Raji (cell line): ENCODE data around the gene ST6GALNAC3.

Experiments
- POLR2A ChIP-seq: IDR thresholded peaks from 2 replicates; pipeline ENCODE4 v1.6.1; 2011; ENCODE audit warnings: low read depth, low read length, control low read depth; ENCODE audit not compliant: insufficient read depth

The ST6GALNAC3 gene

DNA sequence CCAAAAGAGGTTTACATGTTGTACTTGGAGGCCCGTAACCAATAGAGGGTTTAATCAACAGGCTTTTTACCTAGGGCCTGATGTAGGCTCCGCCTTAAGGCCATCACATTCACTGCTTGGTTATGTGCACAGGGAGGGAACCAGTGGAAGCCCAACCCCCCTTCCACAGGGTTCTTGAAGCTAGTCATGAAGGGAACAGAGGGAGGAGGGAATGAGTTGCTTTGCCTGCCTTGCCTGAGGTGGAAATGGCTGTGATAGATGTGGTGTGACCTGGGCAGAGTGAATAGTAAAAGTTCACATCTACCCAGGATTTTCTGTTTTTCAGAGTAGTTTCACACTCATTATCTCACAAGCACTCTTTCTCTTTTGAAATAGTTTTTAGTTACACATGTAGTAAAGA is 215.1 kb downstream of the ST6GALNAC3 start:
- no peak for TF ChIP-seq POLR2A

DNA sequence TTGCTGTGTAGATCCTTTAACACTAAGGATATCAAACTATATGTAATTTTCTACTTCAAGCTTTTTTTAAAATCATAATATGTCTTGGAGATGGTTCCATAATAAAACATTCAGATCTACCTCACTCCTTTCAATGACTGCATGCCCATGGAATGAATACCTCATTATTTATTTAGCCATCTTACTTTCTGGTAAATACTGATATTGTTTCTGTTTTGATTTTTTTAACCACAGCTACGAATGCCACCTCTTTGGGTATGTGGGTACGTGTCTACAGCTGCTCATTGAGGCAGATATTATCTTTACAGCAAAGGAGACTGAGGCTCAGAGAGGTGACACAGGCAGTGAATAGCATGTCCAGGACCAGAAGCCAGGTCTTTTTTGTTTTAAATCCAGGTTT is 215.7 kb downstream of the ST6GALNAC3 start:
- no peak for TF ChIP-seq POLR2A

DNA sequence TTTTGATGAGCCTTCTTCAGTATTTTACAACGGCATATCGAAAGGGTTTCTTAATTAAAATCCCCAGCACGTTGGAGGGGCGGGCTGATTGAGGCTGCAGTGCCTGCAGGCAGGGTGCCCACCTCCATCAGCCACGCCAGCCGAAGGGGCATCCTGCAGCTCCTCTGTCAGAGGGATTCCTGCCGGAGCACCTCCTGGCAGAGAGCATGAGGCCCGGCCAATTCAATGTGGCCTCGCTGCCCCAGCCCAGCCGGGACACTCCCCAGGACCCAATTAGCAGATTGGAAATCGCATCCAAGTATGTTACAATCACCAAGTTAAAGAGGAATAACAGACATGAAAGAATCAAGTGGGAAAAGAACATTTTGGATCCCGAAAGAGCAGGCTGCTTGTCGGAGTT is 216.6 kb downstream of the ST6GALNAC3 start:
- TF ChIP-seq POLR2A, result no peak

DNA sequence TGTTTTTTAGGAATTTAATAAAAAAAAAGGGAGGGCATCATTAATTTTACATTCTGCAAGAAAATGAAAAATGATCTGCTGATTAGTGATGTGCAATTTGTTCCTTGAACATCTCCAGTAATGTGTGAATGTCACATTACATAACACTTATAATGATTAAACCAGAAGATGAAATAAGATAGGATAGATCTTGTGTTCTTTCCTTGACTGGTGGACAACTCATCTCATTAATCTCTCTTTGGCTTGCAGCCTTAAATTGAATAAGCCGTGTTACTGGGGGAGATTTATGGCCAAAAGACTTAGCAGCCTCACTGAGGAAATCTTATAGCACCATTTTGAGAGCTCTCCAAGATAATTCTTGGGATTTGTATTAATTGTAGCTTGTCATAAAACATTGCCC is 217.2 kb downstream of the ST6GALNAC3 start:
- TF ChIP-seq POLR2A, result no peak

DNA sequence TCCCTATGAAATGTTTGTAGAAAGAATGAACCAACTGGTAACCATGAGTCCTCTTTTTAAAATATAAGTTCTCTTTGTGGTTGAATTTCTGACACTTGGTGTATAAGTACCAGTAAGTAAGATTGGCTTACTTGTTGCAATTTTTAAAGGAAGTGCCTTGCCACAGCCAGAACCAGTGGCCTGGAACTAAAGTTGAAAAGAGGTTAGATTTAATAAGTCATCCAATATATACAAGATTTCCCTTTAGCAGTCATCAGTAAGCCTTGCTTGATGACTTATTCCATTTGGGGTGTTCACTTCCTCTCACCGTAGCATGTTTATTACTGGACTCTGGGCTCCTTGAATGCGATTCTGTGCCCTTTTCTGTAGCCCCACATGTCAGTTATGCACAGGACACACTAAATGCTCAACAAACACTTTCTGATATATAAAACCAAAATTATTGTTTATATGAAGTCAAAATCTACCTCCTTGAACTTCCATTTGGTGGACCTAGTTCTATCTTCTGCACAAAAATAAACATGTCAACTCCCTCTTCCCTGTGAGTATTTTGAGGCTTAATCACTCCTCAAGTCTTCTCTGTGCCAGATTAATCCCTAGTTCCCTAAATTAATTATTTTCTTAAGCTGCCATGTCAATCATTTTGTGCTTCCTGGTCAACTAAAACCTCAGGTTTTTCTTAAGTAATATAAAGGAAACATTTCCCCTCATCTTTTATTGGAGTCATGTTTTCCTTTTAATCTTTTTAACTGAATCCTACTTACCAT is 218.1 kb downstream of the ST6GALNAC3 start:
- no peak for TF ChIP-seq POLR2A

DNA sequence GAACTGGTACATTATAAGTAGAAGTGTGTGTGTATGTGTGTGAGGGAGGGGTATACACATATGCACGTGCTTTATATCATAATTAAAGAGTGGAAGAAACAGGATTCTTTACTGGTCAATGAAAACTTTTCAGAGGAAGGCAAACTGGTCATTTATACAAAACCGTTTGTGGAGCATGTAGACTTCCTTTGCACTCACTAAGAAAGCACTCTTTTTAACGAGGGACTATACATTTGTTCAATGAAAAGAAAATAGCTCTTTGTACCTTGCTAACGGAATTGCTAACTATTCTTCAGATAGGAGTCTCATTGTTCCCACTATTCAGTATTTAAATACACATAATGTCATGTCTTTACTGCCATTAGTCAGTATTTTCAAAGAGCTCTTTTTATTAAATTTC is 219.3 kb downstream of the ST6GALNAC3 start:
- TF ChIP-seq POLR2A, result no peak

DNA sequence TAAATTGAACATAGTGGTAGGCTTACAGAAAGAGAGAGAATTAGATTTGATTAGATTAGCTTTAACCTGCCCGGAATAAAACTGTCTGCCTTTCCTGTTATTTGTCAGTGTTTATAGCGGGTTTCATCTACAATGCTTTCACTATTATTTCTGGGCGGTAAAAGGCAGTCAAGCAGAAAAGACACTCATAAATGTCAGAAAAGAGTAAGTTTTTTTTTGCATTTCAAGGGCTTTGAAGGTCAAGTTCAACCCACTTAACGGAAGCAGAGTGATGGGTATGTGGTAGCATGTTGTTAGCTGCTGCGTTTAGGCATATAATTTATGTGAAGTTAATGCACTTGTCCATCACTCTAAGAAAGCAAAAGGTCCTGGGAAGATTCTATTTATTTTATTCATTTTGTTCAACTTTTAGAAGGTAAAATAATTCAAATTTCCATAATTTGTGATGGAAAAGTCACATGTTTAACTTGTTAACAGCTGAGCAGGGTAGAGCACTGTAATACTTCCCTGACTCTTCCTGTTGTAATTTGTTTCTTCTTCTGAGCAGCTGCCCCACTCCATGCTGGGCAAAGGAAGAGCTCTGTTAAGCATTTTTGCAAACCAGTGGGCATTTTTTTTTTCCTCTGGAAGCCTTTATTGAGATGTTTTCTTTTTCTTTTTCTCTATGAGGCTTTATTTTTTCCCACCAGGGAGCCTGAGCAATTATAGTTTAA is 220.1 kb downstream of the ST6GALNAC3 start:
- TF ChIP-seq POLR2A, result peak; percentile 42

DNA sequence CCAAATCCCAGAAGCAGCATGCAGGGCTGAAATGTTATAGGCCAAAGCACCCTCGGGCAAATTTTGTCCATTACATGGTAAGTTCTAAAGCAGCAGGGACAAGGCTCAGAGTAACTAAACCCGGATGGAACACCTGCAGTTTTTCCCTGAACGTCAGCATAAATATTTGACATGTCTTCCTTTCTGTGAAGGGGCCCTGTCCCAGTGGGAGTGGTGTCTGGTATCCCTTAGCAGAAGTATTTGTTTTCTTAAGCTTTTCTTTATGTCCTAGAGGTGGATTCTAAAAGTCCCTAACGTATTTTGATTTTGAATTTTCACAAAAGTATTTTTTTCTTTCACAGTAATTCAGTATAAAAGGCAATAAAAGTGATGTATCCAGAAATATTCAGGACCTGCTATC is 223.9 kb downstream of the ST6GALNAC3 start:
- no peak for TF ChIP-seq POLR2A

DNA sequence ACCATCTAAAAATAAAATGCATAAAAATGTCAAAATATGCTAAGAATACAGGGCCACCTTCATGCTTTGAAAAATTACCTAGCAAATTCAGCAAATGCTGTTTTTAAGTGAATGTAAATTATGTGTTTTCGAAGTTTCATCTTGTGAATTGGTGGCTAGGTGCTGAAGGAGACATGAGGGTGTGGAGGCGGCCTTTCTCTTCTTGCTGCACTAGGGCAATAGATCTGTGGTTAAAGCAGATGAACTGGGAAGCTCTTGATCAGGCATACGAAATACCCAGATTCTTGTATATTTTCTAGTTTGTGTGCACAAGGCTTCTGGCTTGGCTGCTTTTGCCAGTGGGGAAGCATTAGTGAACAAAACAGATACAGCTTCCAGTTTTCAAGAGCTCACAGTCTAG is 224.5 kb downstream of the ST6GALNAC3 start:
- TF ChIP-seq POLR2A, result no peak

DNA sequence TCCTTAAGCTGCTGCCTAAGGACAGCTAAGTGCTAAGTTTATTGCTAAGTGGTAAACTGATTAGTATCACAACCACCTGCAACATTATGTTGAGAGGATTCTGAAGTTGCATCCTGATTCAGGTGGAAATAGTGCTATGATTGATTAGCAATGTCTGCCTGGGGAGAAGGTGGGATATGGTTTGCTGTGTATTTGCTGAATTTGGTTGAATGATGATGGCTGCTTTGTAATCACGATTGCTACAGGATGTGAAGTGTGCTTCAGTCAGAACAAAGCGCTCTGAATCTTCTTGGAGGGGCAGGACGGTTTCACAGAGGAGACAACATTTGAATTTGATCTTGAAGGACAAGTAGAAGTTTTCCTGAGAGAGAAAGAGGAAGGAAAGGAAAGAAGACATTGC is 226.0 kb downstream of the ST6GALNAC3 start:
- no peak for TF ChIP-seq POLR2A

DNA sequence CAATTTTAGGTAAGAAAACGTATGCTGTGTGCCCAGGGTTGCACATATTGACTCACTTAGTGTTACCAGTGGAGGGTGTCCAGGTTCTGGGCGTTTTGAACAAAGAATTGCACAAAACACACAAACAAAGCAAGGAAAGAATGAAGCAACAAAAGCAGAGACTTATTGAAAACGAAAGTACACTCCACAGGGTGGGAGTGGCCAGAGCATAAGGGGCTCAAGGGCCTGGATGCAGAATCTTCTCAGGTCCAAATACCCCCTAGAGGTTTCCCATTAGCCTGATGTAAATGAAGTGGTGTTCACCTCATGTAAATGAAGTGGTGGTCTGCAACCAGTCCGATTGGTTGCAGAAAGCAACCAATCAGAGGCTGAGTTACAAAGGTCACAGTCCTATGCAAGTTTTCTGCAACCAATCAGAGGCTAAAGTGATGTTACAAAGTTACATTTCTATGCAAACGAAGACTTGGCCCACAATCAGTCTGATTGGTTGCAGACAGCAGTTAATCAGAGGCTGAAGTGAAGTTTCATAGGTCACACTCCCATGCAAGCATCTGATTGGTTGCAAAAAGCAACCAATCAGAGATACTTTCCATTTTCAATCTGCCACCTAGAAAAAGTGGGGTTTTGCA is 228.3 kb downstream of the ST6GALNAC3 start:
- no peak for TF ChIP-seq POLR2A

DNA sequence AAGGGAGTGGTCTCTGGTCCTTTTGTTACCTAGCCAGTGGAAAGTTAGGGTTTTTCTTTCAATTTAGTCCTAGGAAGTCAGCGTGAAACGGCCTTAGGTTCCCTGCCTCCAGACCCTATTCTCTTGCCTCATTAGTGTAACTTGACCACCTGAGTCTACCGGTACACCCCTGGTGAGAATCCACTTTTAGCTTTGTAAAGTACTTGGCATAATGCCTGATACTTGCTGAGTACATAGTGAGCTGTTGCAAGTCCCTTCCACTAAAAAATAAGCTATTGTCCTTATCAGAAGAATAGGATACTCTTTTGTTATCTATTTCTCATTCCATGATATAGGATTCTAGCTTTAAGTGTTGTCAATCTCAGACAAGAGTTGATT is 228.8 kb downstream of the ST6GALNAC3 start:
- TF ChIP-seq POLR2A, result no peak

DNA sequence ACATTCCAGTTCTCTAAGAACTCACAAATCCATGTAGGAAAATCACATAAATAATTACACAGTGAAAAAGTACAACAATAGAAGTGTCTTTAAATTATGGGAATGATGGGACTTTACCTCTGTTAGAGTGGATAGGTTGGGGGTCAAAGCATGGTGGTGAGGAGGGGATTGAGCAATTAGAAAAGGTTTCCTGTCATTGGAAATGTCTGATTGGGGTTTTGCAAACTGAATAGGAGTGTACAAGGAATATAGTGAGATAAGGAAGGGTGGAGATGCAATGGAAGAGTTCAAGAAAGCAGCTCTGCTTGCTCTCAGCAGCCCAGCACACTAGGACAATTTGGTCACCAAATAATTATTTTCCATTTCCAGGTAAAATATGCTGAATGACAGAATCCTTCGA is 238.8 kb downstream of the ST6GALNAC3 start:
- TF ChIP-seq POLR2A, result no peak

DNA sequence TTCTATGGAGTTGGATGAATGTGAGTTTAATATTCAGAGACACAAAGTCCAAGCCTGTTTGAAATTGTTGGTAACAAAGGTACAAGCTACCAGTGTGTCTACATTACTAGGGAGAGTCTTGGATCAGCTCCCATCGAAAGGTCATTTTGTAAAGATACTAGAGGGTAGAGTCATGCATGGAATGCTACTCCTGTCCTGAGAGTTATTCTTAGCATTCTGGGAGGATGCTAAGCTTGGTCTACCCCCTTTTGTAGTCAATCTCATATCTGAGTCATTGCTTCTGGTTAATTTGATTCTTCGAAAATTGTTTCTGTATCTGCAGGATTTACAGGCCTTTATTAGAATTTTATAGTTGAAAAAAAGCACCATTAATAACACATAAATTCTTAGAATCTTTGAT is 240.2 kb downstream of the ST6GALNAC3 start:
- no peak for TF ChIP-seq POLR2A

DNA sequence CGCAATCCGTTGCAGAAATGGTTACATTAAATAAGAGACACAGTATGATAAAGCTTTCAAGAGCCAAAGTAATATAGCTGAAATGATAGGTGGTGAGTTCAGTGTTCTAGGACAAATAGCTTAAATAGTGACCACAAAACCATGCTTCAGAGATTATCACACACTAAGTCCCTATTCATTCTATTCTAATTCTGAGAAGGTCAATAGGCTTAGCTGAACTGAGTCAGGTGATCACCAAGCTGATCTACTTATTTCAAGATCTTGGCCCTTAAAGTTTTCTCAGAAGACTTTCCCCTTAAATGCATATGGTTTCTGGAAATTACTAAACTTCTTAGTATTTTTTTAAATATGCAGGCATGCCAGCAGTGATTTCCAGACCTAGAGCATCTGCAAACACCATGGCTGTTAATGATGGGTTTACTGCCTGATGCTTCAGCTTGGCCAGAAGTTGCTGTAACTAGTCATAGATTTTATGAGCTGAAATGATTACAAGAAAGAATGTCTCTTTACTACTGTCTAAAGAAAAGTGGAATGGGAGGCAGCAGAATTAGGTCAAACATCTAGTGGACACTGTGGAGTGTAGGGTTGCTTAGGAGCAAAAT is 242.9 kb downstream of the ST6GALNAC3 start:
- no peak for TF ChIP-seq POLR2A
